ENCODE results near the gene DNAH10. TPM values are rescaled to one million over a fixed set of nuclear protein-coding genes. Genes with fewer than 3 reads are reported as not detected.

Gene DNAH10
- total and polyA plus RNA-seq, 2 of the 4 experiments (the other 2 are of a cell fraction) = 0.18 to 0.22 TPM

GRCh38 chr12:123782997-123783792 is 21.1 kb downstream of the DNAH10 start:
- CTCF ChIA-PET = no interaction called here
- in situ Hi-C loops (cut with MboI; ENCODE audit: low sequenced_read_pairs) = no loop called here
- 76% methylated on average over 7 of the region's 10 CpGs; no CpG with 5 or more reads in 1 of the 2 experiments for WGBS, 2 experiments (ENCODE audit: extremely low coverage in 2 of 2, insufficient read length in 1 of 2)
- no peak overlapping the region for H2BK5ac ChIP-seq (ENCODE audit: low read depth, low read length, poor library complexity, severe bottlenecking)
- POLR2A ChIA-PET (ENCODE audit: unreplicated experiment) = no interaction called here
- dilution Hi-C loops (cut with HindIII; ENCODE audit: low sequenced_read_pairs, unreplicated experiment) = no loop called here
- H3K4me1 ChIP-seq (ENCODE audit: control insufficient read depth, insufficient read depth, low read length) = no peaks in the 10 kb centered on the region
- intact Hi-C loops (cut with micrococcal nuclease) = no loop called here
- no peak overlapping the region for H3K4me2 ChIP-seq (ENCODE audit: low read depth, low read length)
- no TSS peak for BruUV-seq (replicated peaks)
- H3K79me1 ChIP-seq (ENCODE audit: low read depth in 1 of 2, low read length in 2 of 2) = no peaks in the 10 kb centered on the region
- no peak for DNase-seq
- no peak overlapping the region for H3K23ac ChIP-seq (ENCODE audit: low read depth, low read length)
- no peak overlapping the region for H4K91ac ChIP-seq (ENCODE audit: insufficient read depth, low read depth, low read length)
- H3K56ac ChIP-seq (ENCODE audit: extremely low read depth, insufficient read depth, low read length) = no peak overlapping the region
- H3K36me3 ChIP-seq (ENCODE audit: control insufficient read depth, insufficient read depth, low read length) = no peaks in the 10 kb centered on the region
- no peak overlapping the region for H3K14ac ChIP-seq (replicated peaks; ENCODE audit: low read depth, low read length)
- H3K27ac ChIP-seq (ENCODE audit: insufficient read depth, low read length) = no peak overlapping the region
- H4K20me1 ChIP-seq (ENCODE audit: insufficient read depth, low read length) = no peaks in the 10 kb centered on the region
- no peak overlapping the region for H4K5ac ChIP-seq (ENCODE audit: low read depth, low read length)
- H2AFZ ChIP-seq (replicated peaks; ENCODE audit: low read length, poor library complexity) = no peak overlapping the region
- H3K9ac ChIP-seq (ENCODE audit: low read depth, low read length) = no peak overlapping the region
- H3K9me1 ChIP-seq (ENCODE audit: insufficient read depth, low read length) = no peaks in the 10 kb centered on the region
- ATAC-seq (ENCODE audit: low read depth) = no peak
- H2BK120ac ChIP-seq (ENCODE audit: low read depth, low read length) = no peak overlapping the region
- H3K27me3 ChIP-seq (ENCODE audit: control insufficient read depth, insufficient read depth, low read length) = peaks cover 5% of the 10 kb centered on the region
- no peak overlapping the region for H2BK15ac ChIP-seq (ENCODE audit: low read depth, low read length)
- H3K4me3 ChIP-seq (ENCODE audit: insufficient read depth, low read depth, low read length) = no peak overlapping the region
- H3K18ac ChIP-seq (ENCODE audit: low read depth, low read length) = no peak overlapping the region
- no peaks in the 10 kb centered on the region for H3K9me3 ChIP-seq (ENCODE audit: control insufficient read depth, insufficient read depth, low read length)
- H2BK20ac ChIP-seq (ENCODE audit: low read depth, low read length) = no peak overlapping the region
- no peak for TF ChIP-seq POLR2A (IDR thresholded peaks at IDR 0.05; ENCODE audit: low read depth, low read length)
- no peak for TF ChIP-seq CHD1 (IDR thresholded peaks at IDR 0.05; ENCODE audit: low read depth, low read length)
- no peak for TF ChIP-seq NFE2L2 (IDR thresholded peaks at IDR 0.05; ENCODE audit: low read depth, low read length)
- no peak for TF ChIP-seq USF2 (IDR thresholded peaks at IDR 0.05; ENCODE audit: low read depth, low read length)
- TF ChIP-seq SMC3 (IDR thresholded peaks at IDR 0.05; ENCODE audit: low read depth, low read length) = no peak
- TF ChIP-seq ELK1 (IDR thresholded peaks at IDR 0.05; ENCODE audit: borderline replicate concordance, low read depth, low read length) = no peak
- TF ChIP-seq BHLHE40 (IDR thresholded peaks at IDR 0.05; ENCODE audit: low read depth, low read length) = no peak
- no peak for TF ChIP-seq MXI1 (IDR thresholded peaks at IDR 0.05; ENCODE audit: borderline replicate concordance, low read depth, low read length)
- H3K4ac ChIP-seq (ENCODE audit: low read depth, low read length) = no peak overlapping the region
- H4K8ac ChIP-seq (ENCODE audit: low read depth in 2 of 2, low read length in 2 of 2) = no peak overlapping the region
- no peak overlapping the region for H2AK5ac ChIP-seq (ENCODE audit: low read depth, low read length)
- H2AK9ac ChIP-seq (replicated peaks; ENCODE audit: low read depth, low read length, poor library complexity) = no peak overlapping the region
